Stimulated activated CD8-positive, alpha-beta memory T cell treated with anti-CD3 and anti-CD28 coated beads, Interleukin-12 subunit alpha, Interleukin-12 subunit beta, amount 100 ng/mL, for 1 hour (primary cell): Measurements from ENCODE around the gene DMTF1.
"Not testable (repeated sequence)": the region's sequence is repeated elsewhere in the genome, so short reads cannot be mapped to it uniquely, and the experiment has no call there.

Experiments used
- DNase-seq: peaks from one replicate; pipeline ENCODE4 v3.0.0-alpha.2; 2020; ENCODE audit warnings: low read depth

DMTF1 gene

DNA sequence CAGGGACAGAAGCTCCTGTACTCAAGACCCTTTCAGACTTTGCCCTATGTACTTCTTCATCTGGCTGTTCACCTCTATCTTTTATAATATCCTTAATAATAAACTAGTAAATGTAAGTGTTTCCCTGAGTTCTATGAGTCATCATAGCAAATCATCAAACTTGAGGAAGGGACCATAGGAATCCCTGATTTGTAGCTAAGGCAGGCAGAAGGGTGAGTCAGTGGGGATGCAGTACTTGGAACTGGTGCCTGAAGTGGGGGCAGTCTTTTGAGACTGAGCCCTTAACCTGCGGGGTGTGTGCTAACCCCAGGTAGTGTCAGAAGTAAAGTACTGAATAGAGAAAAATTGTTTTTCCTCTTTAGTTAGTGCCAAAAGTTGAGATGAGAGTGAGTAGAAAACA, 73.4 kb downstream of the DMTF1 start:
- DNase-seq = no peak

DNA sequence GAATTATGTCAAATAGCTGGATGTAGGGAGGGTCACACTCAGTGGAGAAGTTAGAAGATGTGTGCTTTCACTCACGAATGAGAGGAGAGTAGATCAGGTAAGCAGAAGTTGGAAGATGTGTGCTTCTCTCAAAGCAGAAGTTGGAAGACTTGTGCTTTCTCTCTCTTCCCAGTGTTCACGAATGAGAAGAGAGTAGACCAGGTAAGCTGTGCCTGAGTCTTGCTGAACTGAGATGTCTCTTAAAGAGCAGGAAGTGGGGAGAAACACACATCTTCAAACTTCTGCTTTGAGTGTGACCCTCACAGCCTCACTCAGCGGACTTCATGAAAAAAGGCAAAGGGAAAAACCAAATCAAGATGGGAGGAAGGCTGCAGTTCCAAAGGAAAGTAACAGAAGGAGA, 74.2 kb downstream of the DMTF1 start:
- no peak for DNase-seq

DNA sequence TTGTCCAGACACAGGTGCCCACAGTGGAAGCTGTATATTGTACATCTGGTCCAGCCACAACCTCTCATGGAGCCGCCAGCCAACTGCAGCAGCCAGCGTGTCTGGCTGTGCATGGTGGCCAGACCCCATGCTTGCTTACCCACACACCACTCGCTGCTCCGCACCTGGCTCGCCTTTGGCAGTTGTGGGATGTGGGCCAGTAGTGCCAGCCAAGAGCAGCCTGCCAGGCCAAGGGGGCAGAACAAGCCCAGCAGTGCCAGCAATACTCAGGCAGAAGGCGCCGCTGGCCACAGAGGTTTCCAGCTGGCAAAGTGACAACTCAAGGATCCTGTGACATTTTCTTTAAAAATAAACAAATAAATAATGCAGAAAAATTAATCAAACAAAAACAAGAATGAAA, 79.0 kb downstream of the DMTF1 start:
- DNase-seq = no peak

DNA sequence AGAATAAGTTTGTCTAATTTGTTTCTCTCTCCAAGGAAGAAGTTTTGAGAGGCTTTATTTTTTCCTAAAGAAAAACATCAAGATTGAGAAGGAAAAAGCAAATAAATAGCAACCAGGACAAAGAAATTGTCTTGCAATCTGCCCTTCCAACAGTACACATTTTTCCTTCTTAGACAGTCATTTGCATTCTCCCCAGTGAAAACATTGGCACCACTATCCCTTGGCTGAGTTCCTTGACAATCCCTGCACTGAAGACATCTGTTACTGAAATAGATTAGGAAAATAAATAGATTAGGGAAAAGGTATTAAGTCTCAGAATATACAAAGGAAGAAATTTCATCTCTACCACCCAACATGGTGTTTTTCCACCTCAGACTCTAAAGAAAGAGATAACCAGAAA, 79.5 kb downstream of the DMTF1 start:
- no peak for DNase-seq

DNA sequence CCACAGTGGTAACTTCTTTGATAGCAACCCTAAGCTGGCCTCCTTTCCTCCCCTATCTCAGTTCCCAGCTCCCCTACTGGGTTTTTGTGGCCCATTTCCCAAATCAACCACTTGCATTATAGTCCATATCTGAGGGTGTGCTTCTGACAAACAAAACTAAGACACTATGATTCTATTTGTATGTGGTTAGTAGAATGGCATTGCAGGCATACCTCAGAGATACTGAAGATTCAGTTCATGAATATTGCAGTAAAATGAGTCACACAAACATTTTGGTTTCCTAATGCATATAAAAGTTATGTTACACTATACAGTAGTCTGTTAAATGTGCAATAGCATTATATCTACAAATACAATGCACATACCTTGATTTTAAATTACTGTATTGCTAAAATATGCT, 82.7 kb downstream of the DMTF1 start:
- DNase-seq = no peak

DNA sequence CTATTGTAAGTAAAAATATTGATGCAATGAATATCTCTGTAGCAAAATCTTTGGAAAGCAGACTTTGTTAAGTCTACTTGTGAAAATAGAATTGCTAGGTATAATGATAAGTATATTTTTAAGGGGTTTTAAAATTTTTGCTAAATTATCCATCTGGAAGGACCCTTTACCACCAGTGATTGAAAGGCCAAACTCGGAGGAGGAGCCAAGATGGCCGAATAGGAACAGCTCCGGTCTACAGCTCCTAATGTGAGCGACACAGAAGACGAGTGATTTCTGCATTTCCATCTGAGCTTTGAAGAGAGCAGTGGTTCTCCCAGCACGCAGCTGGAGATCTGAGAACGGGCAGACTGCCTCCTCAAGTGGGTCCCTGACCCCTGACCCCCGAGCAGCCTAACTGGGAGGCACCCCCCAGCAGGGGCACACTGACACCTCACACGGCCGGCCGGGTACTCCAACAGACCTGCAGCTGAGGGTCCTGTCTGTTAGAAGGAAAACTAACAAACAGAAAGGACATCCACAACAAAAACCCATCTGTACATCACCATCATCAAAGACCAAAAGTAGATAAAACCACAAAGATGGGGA, 86.3 kb downstream of the DMTF1 start:
- not testable (repeated sequence) for DNase-seq

DNA sequence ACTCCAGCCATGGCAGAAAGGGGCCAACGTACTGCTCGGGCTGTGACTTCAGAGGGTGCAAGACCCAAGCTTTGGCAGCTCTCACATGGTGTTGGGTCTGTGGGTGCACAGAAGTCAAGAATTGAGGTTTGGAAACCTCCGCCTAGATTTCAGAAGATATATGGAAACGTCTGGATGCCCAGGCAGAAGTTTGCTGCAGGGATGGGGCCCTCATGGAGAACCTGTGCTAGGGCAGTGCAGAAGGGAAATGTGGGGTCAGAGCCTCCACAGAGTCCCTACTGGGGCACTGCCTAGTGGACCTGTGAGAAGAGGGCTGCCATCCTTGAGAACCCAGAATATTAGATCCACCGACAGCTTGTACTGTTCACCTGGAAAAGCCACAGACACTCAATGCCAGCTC, 93.4 kb downstream of the DMTF1 start:
- DNase-seq = not testable (repeated sequence)
